GM18861 (cell line): ENCODE results near the gene HIVEP1.
"Not testable (repeated sequence)": the region's sequence is repeated elsewhere in the genome, so short reads cannot be mapped to it uniquely, and the experiment has no call there.

Experiments used
- ATAC-seq: cut with Tn5 transposase; IDR thresholded peaks from one replicate; pipeline ENCODE4 v1.9.1; 2021; ENCODE audit not compliant: unreplicated experiment

HIVEP1 gene

DNA sequence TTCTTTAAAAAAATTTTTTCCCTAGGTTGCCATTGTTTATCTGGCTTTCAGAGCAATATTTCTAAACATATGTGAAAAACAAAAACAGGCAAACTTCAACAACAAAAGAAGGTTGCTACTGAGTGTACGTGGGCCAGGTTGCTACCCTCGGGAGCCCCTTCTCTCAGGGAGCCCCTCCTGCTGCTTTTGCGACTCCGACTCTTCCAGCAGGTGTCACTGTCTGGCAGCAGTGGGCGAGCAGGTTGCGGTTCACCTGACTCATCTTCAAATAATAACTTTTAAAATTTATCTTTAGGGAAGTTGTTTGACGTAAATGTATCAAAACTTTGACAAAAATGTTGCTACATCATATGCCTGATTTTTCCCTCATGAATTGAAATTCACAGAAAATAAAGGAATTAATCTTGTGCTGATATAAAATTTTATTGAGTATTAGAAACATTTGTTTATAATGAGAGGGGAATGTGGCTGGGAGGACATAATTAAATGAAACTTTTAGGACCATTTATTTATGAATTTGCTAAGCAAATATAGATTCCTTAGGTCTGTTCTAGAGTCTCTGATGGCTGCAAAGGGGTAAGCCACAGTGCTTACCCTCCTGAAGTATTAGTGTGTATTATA is 138.8 kb downstream of the HIVEP1 start:
- ATAC-seq, result no peak

DNA sequence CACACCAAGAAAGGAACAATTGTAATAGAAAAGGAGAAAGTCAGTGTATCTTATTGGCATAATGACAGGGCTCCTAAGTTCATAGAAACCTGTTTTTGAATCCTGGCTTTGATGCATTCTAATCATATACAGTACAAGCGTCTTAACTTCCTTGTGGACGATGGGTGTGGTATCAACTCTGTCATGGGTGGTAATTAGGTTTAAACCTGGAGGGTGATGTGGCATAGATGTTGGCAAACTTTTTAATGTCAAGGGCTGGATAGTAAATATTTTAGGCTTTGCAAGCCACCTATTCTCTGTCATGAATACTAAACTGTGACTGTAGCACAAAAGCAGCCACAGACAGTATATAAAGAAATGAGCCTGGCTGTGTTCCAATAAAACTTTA is 139.3 kb downstream of the HIVEP1 start:
- no peak for ATAC-seq

DNA sequence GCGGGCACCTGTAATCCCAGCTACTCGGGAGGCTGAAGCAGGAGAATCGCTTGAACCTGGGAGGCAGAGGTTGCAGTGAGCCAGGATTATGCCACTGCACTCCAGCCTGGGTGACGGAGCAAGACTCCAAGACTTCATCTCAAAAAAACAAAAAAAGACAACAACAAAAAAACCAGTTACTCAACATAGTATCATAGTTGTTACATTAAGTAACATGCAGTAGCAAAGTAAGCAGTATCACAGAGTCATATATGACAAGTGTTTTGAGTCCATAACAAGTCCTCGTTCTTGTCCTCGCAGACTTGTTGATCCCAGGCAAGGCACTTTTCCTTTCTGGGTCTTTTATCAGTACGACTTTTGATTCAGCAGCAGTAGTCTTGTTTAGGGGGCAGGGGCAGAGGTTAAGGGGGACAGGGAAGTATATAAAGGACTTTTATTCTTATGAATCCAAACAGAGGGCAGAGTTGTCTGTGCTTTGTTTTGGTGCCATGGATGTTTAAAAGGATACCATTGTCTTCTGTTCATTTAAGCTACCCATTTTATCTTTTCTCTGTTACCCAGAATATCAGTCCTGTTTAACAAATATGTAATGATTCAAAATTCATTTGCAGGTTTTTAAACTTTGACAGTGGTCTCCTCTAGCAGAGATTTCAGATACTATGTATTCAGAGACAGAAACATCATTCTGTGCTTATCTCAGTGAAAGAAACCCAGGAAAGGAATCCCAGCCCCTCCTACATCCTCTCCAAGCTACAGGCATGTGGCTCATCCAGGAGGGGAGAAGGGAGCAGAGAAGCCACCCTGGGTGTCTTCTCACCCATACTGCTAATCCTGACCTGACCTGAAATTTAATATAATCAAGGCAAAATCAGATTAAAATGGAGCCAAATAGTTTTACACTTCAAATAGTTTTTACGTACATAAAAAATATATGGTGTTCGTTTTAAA is 140.2 kb downstream of the HIVEP1 start:
- ATAC-seq, result no peak

DNA sequence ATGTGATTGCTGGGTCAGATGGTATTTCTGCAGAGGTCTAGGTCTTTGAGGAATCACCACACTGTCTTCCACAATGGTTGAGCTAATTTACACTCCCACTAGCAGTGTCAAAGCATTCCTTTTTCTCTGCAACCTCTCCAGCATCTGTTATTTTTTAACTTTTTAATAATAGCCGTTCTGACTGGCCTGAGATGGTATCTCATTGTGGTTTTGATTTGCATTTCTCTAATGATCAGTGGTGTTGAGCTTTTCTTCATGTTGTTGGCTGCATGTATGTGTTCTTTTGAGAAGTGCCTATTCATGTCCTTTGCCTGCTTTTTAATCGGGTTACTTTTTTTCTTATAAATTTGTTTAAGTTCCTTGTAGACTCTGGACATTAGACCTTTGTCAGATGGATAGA is 143.7 kb downstream of the HIVEP1 start:
- not testable (repeated sequence) for ATAC-seq

DNA sequence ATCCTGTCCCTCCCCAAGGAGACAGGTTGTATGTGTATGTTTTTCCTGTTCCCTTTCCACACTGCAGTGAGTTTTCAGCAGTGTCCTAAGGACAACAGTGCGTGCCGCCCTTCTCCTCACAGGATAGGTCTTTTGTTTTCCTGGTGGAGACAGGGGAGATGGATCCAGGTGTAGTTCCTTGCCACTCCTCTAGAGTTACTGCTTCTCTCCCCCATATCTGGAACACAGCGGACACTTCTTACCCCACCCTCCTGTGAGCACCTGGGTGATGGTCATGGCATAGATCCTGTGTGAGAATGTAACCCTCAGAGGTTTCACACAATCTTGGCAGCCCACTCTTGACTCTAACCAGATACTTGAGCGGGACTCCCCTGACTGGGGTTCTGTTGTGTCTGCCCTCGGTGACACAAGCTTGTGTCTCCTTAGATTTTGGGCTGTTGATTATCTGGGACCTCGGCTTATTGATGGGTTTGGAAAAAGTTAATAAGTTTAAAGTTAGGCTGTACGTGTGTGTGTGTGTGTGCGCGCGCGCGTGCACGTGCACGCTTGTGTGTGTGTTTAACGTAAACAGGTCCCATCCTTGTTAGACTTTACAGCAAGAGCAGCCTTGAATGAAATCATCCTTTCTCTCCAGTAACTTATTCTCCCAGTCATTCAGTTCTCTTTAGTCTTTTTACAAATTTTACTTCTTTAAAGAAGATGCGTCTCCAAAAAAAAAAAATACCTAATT is 146.7 kb downstream of the HIVEP1 start:
- no peak for ATAC-seq

DNA sequence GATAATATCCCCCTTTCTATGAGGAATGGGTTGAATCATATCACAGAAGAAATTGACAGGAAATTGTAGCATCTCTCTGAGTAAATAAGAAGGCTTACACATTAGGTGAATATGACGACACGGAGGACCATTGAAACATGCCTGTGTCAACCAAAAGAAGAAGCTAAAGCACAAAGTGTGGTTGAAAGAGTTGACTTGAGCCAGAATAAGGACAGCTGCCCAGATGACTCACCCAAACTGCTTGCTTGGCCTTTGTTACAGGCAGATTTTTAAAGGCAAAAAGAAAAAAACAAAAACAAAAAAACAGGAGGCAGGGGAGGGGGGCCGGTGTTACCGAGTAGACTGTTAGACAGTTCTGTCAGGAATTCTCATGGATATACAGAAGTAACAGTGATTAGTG is 148.2 kb downstream of the HIVEP1 start:
- no peak for ATAC-seq

DNA sequence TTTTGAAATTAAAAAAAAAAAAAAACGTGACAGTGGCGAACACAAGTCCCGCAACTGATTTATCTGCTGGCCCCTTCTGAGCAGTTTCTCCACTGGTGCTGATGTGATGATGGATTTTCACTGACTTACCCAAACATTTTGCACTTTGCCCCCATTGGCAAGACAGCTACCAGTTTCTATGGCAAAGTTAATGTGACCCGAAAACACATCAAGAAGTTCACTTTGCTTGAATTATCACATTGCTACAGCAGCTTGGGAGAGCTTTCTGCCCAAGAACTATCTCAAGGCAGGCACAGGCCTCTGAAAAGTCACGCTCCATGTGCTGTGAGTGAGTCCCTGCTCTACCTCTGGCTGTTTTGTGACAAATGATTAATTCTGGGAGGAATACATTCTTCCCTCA is 150.1 kb downstream of the HIVEP1 start:
- no peak for ATAC-seq

DNA sequence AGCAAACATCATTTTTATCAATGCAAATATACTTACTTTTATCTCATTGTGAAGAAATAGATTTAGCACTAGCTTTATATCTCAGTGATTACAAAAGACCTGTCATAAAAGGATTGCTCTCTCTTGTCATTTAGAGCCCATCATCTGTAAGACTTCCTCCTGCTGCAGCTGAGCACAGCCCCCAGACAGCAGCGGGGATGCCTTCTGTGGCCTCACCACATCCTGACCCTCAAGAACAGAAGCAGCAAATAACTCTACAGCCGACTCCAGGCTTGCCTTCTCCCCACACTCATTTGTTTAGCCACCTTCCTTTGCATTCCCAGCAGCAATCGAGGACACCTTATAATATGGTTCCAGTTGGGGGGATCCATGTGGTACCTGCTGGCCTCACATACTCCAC is 151.0 kb downstream of the HIVEP1 start:
- peak; percentile 88 for ATAC-seq

DNA sequence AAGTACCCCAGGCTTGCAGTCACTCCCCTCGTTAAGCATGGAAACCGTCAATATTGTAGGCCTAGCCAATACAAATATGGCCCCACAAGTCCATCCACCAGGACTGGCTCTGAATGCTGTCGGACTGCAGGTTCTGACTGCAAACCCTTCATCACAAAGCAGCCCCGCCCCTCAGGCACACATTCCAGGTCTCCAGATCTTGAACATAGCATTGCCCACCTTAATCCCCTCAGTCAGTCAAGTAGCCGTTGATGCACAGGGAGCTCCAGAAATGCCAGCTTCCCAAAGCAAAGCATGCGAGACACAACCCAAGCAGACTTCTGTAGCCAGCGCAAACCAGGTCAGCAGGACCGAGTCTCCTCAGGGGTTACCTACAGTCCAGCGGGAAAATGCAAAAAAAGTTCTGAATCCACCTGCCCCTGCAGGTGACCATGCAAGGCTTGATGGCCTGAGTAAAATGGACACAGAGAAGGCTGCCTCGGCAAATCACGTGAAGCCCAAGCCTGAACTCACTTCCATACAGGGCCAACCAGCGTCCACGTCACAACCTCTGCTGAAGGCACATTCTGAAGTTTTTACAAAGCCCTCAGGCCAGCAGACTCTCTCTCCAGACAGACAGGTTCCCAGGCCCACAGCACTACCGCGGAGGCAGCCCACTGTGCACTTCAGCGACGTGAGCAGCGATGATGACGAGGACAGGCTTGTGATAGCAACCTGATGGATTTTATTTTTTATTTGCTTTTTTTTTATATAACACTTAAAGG is 151.8 kb downstream of the HIVEP1 start:
- ATAC-seq, result no peak

DNA sequence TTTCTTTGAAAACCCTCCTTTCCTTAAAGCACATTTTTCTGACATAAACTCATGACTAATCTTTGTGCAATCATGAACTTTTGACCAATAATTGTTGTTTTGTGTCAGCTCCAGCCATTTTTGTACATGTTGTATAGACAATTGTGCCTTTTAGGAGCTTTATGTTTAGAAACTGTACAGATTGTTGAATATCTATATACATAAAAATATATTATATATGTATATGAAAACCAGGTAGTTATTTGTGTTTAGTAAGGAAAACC is 152.3 kb downstream of the HIVEP1 start:
- no peak for ATAC-seq

DNA sequence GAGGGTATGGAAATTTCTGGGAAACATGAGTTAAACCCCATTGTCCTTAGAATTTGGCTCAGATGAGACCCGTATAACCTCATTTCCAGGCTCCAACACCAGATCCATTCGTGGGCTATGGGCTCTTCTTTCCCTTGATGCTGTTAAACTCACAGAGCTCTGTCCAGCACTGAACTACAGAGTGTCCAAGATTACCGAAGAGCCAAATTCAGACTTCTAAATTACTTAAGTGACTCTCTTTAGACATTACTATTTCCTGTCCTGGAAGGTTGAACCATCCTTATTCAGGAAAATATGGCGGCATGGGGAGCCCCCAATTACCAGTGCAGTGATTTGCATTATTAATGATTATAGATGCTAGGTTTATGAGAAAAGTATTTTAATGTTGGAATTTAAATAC is 153.2 kb downstream of the HIVEP1 start:
- ATAC-seq, result no peak

DNA sequence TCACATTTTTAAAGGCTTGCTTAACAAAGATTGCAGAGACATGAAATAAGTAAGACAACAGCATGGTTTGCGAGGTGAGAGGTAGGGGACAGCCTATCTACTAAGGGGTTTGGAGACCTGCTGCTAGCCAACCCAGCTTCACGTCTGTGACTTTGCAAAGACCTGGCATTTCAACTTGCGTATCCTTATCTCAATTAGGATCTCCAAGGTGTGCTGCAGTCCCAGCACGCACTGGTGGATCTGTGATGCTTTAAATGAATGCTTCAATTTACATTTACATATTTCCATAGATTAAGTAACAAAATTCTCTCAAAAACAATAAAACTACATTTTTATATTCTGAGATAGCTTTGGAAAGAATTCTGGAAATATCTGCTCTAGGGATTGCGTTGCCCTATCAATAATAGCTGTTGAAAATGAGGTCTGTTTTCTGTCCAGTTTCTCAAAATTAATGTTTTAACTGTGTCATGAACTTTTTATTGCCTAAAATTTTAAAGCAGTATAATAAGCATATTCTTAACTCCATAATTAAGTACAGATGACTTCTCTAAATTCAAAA is 153.7 kb downstream of the HIVEP1 start:
- no peak for ATAC-seq

DNA sequence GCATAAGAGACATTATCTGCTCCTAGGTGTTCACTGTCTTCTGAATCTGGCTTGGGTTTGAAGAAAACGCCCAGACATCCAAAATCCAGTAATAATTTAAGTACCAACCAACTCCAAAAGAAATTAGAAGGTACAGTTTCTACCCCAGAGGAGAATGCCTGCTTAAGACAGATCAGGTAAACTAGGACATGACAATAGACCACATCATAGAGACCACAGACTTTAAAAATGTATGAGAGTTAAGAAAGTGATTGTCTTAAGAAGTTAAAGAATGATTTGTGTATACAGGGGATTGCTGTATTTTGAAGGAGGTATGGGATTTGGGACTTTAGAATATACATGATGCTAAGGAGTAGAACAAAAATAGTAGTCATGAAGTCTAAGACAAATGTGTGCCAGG is 157.3 kb downstream of the HIVEP1 start:
- no peak for ATAC-seq

DNA sequence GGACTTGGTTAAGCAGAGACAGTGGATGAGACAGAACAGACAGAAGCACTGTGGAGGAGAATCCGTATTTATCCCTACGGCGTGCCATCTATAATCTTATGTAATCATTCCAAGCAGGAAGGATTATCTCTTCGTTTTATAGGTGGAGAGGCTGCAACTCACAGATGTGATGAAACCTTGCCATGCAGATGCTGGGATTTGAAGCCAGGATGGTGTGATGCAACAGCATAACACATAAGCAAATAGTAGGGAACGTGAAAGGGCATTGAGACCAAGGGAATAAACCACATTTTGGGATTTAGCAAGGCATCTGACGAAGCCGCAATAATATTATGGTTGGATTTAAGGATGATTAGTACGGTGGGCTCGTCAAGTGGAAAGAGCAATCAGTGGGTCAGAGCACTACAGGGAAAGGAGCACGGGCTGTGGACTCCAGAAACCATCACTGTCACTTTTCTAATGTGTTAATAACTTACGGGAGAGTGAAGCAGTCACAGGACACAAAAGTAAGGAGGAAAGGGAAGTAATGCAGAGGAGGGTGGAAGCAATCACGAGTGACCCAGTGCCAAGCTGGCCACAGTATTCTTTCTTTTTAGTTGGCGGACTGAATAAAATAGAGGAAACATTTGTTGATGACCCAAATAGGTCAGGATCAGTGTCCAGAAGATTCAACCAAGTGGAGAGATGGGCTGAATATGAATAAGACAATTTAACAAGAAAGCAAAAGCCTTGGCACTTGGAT is 158.4 kb downstream of the HIVEP1 start:
- ATAC-seq, result no peak

DNA sequence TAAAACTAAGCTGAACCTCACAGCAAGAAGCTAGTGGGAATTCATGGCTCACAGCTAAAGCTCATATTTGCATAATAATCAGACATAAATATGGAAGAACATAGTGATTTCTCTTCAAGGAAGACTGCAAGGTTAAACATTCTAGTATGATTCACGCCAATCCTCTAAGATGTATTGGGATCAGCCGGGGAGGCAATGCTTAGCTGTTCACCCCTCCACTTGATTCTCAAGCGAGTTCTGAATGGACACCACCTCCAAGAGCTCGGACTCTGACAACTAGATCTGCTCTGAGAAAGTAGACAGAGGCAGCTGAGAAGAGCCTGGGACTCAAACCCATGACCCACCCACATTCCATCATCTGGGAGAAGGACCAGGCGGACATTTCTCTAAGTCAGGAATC is 159.6 kb downstream of the HIVEP1 start:
- ATAC-seq, result no peak

DNA sequence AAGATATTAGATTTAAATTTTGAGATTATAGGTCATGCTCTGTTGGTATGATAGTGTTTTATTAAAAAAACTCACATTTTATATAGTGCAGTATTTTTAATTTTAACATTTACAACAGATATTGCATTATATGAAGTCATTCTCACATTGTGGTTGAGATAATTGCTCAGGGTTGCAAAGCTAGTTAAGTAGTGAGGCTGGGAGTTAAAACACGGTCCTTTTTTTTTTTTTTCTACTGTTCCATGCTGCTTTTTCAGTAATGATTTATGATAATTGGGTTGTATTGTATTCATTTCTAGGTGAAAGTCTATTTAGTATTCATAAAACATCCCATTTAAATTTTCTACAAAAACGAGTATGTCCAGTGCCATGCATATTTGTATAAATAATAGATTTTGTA is 160.5 kb downstream of the HIVEP1 start:
- no peak for ATAC-seq

DNA sequence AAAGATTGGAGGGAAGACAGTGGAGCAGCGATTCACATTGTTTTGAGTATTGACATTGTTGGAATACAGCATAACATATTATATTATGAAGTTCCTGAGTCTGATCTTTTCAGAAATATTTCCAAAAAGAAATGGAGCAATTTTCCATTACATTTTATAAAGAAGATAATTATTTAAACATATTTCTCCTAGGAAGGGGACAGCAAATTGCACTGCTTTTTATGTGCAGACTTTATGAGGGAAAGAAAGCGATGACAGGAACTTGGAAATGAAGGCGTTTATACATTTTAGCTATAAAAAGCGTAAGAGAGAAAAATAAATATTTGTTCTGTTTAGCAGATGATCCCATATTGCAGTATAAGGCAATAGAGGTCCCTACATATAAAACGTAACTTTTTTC is 161.1 kb downstream of the HIVEP1 start:
- no peak for ATAC-seq

DNA sequence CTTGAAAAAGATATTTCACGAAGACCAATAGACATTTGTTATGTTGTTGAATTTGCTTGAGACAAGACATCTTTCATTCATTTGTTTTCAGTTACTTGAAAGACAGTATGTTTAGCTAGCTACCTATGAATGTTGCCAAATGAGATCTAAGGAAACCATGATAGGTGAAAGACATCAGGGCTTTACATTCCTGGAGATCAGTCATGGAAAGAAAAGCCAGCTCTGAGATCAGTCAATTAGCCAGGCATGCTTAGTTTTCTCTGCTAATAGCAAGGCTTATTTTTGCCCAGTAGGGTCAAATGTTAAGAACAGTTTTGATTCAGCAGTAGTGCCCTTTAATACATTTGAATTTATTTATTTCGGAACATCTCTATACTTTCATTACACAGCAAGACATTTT is 161.5 kb downstream of the HIVEP1 start:
- no peak for ATAC-seq

DNA sequence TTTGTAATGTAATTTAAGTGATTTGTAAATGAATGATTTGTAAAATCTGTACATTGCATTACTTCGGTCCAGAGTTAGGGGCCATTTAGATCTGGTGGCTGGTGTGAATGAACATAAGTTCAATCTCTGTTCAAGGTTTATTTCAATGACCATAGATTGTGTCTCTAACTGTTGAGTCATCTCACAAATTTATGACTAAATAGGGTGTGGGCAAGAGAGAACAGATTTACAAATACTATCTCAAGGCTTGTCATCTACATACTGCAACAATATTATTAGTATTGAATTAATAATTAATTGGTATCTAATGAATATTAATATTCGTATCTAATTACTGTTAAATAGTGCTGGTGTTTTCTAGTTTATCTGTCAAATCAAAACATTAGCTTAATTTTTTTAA is 162.8 kb downstream of the HIVEP1 start:
- ATAC-seq, result no peak

DNA sequence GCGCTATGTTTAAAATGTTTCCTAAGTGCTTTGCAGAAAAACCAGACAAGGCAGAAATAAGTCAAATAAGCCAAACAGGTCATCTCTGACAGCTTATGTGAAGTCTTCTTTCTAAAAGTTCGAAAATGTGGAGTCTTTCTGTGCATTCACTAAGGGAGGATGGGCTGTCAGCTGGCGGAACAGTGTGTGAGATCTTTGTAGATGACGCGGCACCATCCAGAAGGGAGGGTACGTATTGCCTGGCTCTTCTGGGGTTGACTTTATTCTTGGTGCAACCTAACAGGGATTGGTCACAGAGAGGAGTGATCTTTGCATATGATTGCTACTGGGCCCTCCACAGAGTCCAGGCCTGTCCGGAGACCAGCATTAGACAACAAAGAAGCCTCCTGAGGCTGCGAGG is 163.5 kb downstream of the HIVEP1 start:
- ATAC-seq, result no peak
